ENCODE results near the gene DIPK1C.

The DIPK1C gene

DNA sequence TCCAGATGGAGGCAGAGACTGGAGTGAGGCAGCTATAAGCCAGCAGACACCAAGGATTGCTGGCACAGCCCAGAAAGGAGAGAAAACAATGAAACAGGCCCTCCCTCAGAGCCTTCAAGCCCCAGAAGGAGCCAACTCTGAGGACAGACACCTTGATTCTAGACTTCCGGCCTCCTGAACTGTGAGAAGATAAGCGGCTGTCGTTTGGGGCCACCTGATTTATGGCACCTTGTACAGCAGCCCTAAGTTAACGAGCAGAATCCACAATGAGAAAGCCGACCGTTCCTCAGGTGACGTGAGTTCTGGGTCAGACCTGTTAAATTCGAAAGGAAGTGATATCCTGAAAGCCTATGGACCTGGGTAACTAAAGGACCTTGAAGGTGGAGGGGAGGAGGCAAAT is 31.8 kb upstream of the DIPK1C start:
- TF ChIP-seq, protein P1, sequence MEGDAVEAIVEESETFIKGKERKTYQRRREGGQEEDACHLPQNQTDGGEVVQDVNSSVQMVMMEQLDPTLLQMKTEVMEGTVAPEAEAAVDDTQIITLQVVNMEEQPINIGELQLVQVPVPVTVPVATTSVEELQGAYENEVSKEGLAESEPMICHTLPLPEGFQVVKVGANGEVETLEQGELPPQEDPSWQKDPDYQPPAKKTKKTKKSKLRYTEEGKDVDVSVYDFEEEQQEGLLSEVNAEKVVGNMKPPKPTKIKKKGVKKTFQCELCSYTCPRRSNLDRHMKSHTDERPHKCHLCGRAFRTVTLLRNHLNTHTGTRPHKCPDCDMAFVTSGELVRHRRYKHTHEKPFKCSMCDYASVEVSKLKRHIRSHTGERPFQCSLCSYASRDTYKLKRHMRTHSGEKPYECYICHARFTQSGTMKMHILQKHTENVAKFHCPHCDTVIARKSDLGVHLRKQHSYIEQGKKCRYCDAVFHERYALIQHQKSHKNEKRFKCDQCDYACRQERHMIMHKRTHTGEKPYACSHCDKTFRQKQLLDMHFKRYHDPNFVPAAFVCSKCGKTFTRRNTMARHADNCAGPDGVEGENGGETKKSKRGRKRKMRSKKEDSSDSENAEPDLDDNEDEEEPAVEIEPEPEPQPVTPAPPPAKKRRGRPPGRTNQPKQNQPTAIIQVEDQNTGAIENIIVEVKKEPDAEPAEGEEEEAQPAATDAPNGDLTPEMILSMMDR (IDR thresholded peaks at IDR 0.05; ENCODE audit: insufficient read depth, low read length), result no peak
- TF ChIP-seq POLR2AphosphoS5 (IDR thresholded peaks at IDR 0.05; ENCODE audit: low read depth) (no peak), GABPA (IDR thresholded peaks at IDR 0.05; ENCODE audit: low read depth) (no peak), SPI1 (IDR thresholded peaks at IDR 0.05; ENCODE audit: borderline replicate concordance, low read depth) (no peak)
- TF ChIP-seq, protein P2, sequence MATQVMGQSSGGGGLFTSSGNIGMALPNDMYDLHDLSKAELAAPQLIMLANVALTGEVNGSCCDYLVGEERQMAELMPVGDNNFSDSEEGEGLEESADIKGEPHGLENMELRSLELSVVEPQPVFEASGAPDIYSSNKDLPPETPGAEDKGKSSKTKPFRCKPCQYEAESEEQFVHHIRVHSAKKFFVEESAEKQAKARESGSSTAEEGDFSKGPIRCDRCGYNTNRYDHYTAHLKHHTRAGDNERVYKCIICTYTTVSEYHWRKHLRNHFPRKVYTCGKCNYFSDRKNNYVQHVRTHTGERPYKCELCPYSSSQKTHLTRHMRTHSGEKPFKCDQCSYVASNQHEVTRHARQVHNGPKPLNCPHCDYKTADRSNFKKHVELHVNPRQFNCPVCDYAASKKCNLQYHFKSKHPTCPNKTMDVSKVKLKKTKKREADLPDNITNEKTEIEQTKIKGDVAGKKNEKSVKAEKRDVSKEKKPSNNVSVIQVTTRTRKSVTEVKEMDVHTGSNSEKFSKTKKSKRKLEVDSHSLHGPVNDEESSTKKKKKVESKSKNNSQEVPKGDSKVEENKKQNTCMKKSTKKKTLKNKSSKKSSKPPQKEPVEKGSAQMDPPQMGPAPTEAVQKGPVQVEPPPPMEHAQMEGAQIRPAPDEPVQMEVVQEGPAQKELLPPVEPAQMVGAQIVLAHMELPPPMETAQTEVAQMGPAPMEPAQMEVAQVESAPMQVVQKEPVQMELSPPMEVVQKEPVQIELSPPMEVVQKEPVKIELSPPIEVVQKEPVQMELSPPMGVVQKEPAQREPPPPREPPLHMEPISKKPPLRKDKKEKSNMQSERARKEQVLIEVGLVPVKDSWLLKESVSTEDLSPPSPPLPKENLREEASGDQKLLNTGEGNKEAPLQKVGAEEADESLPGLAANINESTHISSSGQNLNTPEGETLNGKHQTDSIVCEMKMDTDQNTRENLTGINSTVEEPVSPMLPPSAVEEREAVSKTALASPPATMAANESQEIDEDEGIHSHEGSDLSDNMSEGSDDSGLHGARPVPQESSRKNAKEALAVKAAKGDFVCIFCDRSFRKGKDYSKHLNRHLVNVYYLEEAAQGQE (IDR thresholded peaks at IDR 0.05; ENCODE audit: insufficient replicate concordance, low read depth), result no peak
- no peak overlapping the region for H3K4me3 ChIP-seq (replicated peaks; ENCODE audit: insufficient read depth, low read length)
- peaks cover 12% of the 10 kb centered on the region for H3K27me3 ChIP-seq (ENCODE audit: insufficient read depth, poor library complexity, severe bottlenecking)

DNA sequence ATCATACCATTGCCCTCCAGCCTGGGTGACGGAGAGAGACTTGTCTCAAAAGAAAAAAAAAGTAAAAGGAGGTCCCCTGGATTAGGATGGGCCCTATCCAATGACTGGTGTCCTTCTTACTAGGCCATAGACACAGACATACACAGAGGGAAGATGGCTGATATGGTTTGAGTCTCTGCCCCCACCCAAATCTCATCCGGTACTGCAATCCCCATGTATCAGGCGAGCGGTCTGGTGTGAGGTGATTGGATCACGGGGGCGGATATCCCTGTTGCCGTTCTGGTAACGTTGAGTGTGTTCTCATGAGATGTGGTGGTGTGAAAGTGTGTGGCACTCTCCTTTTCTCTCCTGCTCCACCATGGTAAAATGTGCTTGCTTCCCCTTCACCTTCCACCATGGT is 31.2 kb upstream of the DIPK1C start:
- Histone ChIP-seq H3K27ac (replicated peaks) (no peak overlapping the region), H3K4me3 (replicated peaks; ENCODE audit: insufficient read depth, low read length) (no peak overlapping the region), H3K27me3 (ENCODE audit: insufficient read depth, poor library complexity, severe bottlenecking) (peaks cover 12% of the 10 kb centered on the region)
- TF ChIP-seq SPI1 (IDR thresholded peaks at IDR 0.05; ENCODE audit: borderline replicate concordance, low read depth), result no peak
- no peak for TF ChIP-seq GABPA (IDR thresholded peaks at IDR 0.05; ENCODE audit: low read depth)
- TF ChIP-seq, protein P1 (IDR thresholded peaks at IDR 0.05; ENCODE audit: insufficient read depth, low read length), result no peak
- no peak for TF ChIP-seq POLR2AphosphoS5 (IDR thresholded peaks at IDR 0.05; ENCODE audit: low read depth)
- TF ChIP-seq, protein P2 (IDR thresholded peaks at IDR 0.05; ENCODE audit: insufficient replicate concordance, low read depth), result no peak
- no peak for DNase-seq (ENCODE audit: low read depth in 1 of 2, low spot score in 1 of 2)

More for the DNA sequence above, 31.8 kb upstream of the DIPK1C start:
- no peak overlapping the region for H3K27ac ChIP-seq (replicated peaks)
- DNase-seq (ENCODE audit: low read depth in 1 of 2, low spot score in 1 of 2), result no peak

DNA sequence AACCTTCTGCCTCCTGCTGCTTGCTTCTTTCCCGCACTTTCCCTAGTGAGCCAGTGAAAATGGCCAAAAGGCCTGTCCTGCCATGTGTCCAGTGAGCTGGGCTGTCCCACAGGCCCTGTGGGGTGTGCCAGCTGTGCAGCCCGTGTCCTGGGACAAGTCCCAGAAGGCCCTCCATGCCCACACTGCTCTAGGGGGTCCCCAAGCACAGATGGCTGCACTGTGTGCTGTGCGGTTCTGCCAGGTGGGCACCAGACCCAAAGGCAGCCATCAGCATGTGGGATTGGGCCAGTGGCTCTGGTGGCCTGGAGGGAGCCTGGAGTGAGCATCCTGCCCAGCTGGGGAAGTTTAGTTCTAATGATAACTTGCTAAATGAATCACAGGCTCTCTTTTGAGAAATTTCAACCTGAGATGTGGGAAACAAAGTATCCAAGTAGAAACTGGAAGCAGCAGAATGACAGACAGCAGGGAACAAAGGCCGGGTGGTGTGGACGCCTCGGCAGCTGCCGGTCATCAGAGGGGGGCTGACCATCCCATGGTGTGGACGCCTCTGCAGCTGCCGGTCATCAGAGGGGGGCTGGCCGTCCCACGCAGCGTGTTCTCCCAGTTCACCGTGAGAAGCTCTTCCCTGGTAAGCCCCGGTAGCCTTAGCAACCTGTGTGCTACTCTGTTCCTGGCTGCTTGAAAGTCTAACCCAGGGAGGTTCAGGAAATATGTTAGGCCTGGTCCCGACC is 29.2 kb upstream of the DIPK1C start:
- H3K4me3 ChIP-seq (replicated peaks; ENCODE audit: insufficient read depth, low read length), result no peak overlapping the region
- TF ChIP-seq GABPA (IDR thresholded peaks at IDR 0.05; ENCODE audit: low read depth) (no peak), POLR2AphosphoS5 (IDR thresholded peaks at IDR 0.05; ENCODE audit: low read depth) (no peak), SPI1 (IDR thresholded peaks at IDR 0.05; ENCODE audit: borderline replicate concordance, low read depth) (no peak)
- TF ChIP-seq, protein P1 (IDR thresholded peaks at IDR 0.05; ENCODE audit: insufficient read depth, low read length), result no peak
- TF ChIP-seq, protein P2 (IDR thresholded peaks at IDR 0.05; ENCODE audit: insufficient replicate concordance, low read depth), result no peak
- no peak overlapping the region for H3K27ac ChIP-seq (replicated peaks)
- H3K27me3 ChIP-seq (ENCODE audit: insufficient read depth, poor library complexity, severe bottlenecking), result peaks cover 12% of the 10 kb centered on the region
- no peak for DNase-seq (ENCODE audit: low read depth in 1 of 2, low spot score in 1 of 2)

Data from HL-60 (cell line).